ENCODE measurements around the gene NOD2. TPM values are rescaled to one million over a fixed set of nuclear protein-coding genes. Genes with fewer than 3 reads are reported as not detected.

NOD2 gene
- total RNA-seq, 1 donor from 2014 or later: 0.51 TPM

- Mint-ChIP-seq H3K27ac (ENCODE audit: unreplicated experiment) (no peak overlapping the region), H3K27me3 (ENCODE audit: low read depth) (peaks cover 23% of the 10 kb centered on the region), H3K9me3 (no peaks in the 10 kb centered on the region), H3K36me3 (ENCODE audit: low read depth) (no peaks in the 10 kb centered on the region), H3K4me1 (peaks cover 34% of the 10 kb centered on the region), H3K4me3 (no peak overlapping the region)
- no peak for DNase-seq (ENCODE audit: low read depth, low spot score)
- no peak for TF ChIP-seq CTCF (conservative IDR thresholded peaks at IDR 0.05)
Observed at GRCh38 chr16:50696575-50697420, 3.4 kb downstream of the NOD2 start.

- H3K27me3 Mint-ChIP-seq (ENCODE audit: low read depth): peaks cover 20% of the 10 kb centered on the region
Observed at GRCh38 chr16:50697421-50697715, 4.0 kb downstream of the NOD2 start.

GRCh38 chr16:50697881-50698767 is 4.7 kb downstream of the NOD2 start:
- Mint-ChIP-seq H3K4me1 (peaks cover 27% of the 10 kb centered on the region), H3K36me3 (ENCODE audit: low read depth) (no peaks in the 10 kb centered on the region), H3K4me3 (no peak overlapping the region), H3K27ac (ENCODE audit: unreplicated experiment) (no peak overlapping the region), H3K27me3 (ENCODE audit: low read depth) (peaks cover 13% of the 10 kb centered on the region), H3K9me3 (no peaks in the 10 kb centered on the region)
- no peak for DNase-seq (ENCODE audit: low read depth, low spot score)
- TF ChIP-seq CTCF (conservative IDR thresholded peaks at IDR 0.05): no peak

More at GRCh38 chr16:50697421-50697715, 4.0 kb downstream of the NOD2 start:
- H3K9me3 Mint-ChIP-seq: no peaks in the 10 kb centered on the region
- peaks cover 32% of the 10 kb centered on the region for H3K4me1 Mint-ChIP-seq
- no peaks in the 10 kb centered on the region for H3K36me3 Mint-ChIP-seq (ENCODE audit: low read depth)
- DNase-seq (ENCODE audit: low read depth, low spot score): no peak
- no peak overlapping the region for H3K4me3 Mint-ChIP-seq
- TF ChIP-seq CTCF (conservative IDR thresholded peaks at IDR 0.05): no peak
- no peak overlapping the region for H3K27ac Mint-ChIP-seq (ENCODE audit: unreplicated experiment)

GRCh38 chr16:50699326-50700159 is 6.1 kb downstream of the NOD2 start:
- Mint-ChIP-seq H3K27ac (ENCODE audit: unreplicated experiment) (no peak overlapping the region), H3K9me3 (peaks cover 4% of the 10 kb centered on the region), H3K36me3 (ENCODE audit: low read depth) (peaks cover 6% of the 10 kb centered on the region), H3K27me3 (ENCODE audit: low read depth) (peaks cover 4% of the 10 kb centered on the region), H3K4me3 (no peak overlapping the region), H3K4me1 (peaks cover 27% of the 10 kb centered on the region)
- DNase-seq (ENCODE audit: low read depth, low spot score): no peak
- no peak for TF ChIP-seq CTCF (conservative IDR thresholded peaks at IDR 0.05)

GRCh38 chr16:50702725-50703124 is 9.3 kb downstream of the NOD2 start:
- no peak for TF ChIP-seq CTCF (conservative IDR thresholded peaks at IDR 0.05)
- Mint-ChIP-seq H3K27ac (ENCODE audit: unreplicated experiment) (no peak overlapping the region), H3K9me3 (peaks cover 9% of the 10 kb centered on the region), H3K4me3 (no peak overlapping the region), H3K36me3 (ENCODE audit: low read depth) (peaks cover 9% of the 10 kb centered on the region), H3K4me1 (peaks cover 10% of the 10 kb centered on the region), H3K27me3 (ENCODE audit: low read depth) (peaks cover 5% of the 10 kb centered on the region)
- no peak for DNase-seq (ENCODE audit: low read depth, low spot score)
